Measurements from ENCODE around the gene OR4K13. TPM values are rescaled to one million over a fixed set of nuclear protein-coding genes. Genes with fewer than 3 reads are reported as not detected.

Gene OR4K13
- total RNA-seq, 3 donors from 2014 or later: not detected

DNA sequence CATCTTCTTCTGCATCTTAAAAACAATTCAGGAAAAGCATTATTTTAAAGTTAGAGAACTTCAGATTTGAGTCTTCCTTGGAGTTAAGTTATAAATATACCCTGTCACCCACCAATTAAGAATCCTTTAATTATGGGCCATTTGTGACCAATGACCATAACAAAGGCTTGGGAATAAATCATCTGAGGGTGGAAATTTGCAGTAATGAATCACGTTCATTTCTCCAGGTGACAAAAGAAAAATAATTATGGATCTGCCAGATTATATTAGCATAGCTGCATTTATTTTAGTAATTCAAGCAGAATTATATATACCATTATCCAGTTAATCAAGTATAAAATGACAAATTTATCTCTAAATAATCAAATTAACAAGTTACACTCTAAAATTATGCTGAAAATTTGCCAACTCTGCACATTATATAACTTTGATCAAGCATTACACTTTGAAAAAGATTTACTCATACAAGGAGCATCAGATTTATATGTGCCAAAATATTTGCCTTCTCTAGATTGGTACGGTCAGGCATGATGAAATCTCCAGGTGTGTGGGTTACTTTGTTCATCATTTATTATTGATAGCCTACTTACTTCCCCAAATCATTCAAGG is 16.5 kb downstream of the OR4K13 start, which contains the start of gene OR4K14:
TSS of gene OR4K14 (minus strand) at position 51 of the 609 bp plus-strand sequence. CDS start 4,114 bp downstream, outside the sequence.
- no peak within 1 kb of the TSS for H3K4me3 ChIP-seq
- TF ChIP-seq, protein P1, sequence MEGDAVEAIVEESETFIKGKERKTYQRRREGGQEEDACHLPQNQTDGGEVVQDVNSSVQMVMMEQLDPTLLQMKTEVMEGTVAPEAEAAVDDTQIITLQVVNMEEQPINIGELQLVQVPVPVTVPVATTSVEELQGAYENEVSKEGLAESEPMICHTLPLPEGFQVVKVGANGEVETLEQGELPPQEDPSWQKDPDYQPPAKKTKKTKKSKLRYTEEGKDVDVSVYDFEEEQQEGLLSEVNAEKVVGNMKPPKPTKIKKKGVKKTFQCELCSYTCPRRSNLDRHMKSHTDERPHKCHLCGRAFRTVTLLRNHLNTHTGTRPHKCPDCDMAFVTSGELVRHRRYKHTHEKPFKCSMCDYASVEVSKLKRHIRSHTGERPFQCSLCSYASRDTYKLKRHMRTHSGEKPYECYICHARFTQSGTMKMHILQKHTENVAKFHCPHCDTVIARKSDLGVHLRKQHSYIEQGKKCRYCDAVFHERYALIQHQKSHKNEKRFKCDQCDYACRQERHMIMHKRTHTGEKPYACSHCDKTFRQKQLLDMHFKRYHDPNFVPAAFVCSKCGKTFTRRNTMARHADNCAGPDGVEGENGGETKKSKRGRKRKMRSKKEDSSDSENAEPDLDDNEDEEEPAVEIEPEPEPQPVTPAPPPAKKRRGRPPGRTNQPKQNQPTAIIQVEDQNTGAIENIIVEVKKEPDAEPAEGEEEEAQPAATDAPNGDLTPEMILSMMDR (IDR thresholded peaks at IDR 0.05): no peak
- no peaks in the 10 kb centered on the region for H3K4me1 ChIP-seq (ENCODE audit: low read depth)
- H3K36me3 ChIP-seq (ENCODE audit: low read depth): no peaks in the 10 kb centered on the region
- intact Hi-C loops (cut with DNase I, micrococcal nuclease): no loop called here
- DNase-seq (no peak), ATAC-seq (no peak)
- peaks cover 39% of the 10 kb centered on the region for H3K9me3 ChIP-seq

DNA sequence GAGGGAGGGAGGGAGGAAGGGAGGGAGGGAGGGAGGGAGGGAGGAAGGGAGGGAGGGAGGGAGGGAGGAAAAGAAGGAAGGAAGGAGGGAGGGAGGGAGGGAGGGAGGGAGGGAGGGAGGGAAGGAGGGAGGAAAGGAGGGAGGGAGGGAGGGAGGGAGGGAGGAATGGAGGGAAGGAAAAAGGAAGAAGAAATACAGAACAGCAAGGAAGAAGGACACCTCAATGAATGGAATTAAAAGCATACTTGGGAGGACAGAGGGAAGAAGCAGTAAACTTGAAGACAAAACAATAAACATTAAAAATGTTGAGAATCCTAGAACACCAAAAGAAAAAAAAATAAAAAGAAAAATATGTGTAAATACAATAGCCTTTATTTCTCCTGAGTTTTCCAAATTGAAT is 27.7 kb downstream of the OR4K13 start:
- TF ChIP-seq, protein P1 (IDR thresholded peaks at IDR 0.05): no peak
- no peak for ATAC-seq
- no peaks in the 10 kb centered on the region for H3K36me3 ChIP-seq (ENCODE audit: low read depth)
- H3K4me1 ChIP-seq (ENCODE audit: low read depth): no peaks in the 10 kb centered on the region
- no peak for DNase-seq
- intact Hi-C loops (cut with DNase I, micrococcal nuclease): no loop called here
- H3K9me3 ChIP-seq: peaks cover 27% of the 10 kb centered on the region
- no peak overlapping the region for H3K4me3 ChIP-seq

DNA sequence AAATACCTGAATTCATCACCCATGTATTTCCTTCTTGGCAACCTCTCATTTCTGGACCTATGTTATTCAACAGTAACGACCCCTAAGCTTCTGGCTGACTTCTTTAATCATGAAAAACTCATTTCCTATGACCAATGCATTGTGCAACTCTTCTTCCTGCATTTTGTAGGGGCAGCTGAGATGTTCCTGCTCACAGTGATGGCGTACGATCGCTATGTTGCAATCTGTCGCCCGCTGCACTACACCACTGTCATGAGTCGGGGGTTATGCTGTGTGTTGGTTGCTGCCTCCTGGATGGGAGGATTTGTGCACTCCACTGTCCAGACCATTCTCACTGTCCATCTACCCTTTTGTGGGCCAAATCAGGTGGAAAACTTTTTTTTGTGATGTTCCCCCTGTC is 33.5 kb downstream of the OR4K13 start:
- Histone ChIP-seq H3K36me3 (ENCODE audit: low read depth) (no peaks in the 10 kb centered on the region), H3K4me3 (no peak overlapping the region), H3K9me3 (peaks cover 28% of the 10 kb centered on the region), H3K4me1 (ENCODE audit: low read depth) (no peaks in the 10 kb centered on the region)
- intact Hi-C loops (cut with DNase I, micrococcal nuclease): no loop called here
- ATAC-seq (no peak), DNase-seq (no peak)
- TF ChIP-seq, protein P1 (IDR thresholded peaks at IDR 0.05): no peak

DNA sequence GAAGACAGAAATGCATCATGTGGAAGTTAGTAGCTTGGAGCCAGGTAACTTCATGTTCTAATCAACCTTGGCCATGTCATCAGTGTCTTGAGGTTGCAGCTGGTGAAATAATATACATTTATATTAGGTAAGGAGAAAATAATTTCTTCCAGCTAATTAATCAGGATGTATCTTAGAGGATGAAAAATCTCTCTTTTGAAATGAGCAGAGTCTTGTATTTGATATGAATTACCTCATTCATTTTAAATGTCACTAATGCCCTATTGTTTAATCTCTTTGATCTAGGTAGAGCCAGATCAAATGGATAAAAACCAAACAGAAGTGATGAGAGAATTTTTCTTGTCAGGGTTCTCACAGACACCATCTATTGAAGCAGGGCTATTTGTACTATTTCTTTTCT is 34.0 kb downstream of the OR4K13 start, which contains the start of gene OR4Q2:
TSS of gene OR4Q2 (plus strand) at position 301 of the 400 bp plus-strand sequence.
- H3K4me1 ChIP-seq (ENCODE audit: low read depth): no peaks in the 10 kb centered on the region
- TF ChIP-seq, protein P1 (IDR thresholded peaks at IDR 0.05): no peak
- H3K9me3 ChIP-seq: peaks cover 26% of the 10 kb centered on the region
- H3K4me3 ChIP-seq: no peak within 1 kb of the TSS
- no peak for DNase-seq
- intact Hi-C loops (cut with DNase I, micrococcal nuclease): no loop called here
- ATAC-seq: no peak
- H3K36me3 ChIP-seq (ENCODE audit: low read depth): no peaks in the 10 kb centered on the region

DNA sequence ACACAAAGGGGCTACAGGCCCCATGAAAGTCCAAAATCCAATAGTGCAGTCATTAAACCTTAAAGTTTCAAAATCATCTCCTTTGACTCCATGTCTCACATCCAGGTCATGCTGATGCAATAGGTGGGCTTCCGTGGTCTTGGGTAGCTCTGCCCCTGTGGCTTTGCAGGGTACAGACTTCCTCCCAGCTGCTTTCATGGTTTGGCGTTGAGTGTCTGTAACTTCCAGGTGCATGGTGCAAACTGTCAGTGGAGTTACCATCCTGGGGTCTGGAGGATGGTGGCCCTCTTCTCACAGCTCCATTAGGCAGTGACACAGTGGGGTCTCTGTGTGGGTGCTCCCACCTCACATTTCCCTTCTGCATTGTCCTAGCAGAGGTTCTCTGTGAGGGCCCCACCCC is 42.4 kb downstream of the OR4K13 start:
- H3K36me3 ChIP-seq (ENCODE audit: low read depth): no peaks in the 10 kb centered on the region
- intact Hi-C loops (cut with DNase I, micrococcal nuclease): no loop called here
- ATAC-seq (no peak), DNase-seq (no peak)
- TF ChIP-seq, protein P1 (IDR thresholded peaks at IDR 0.05): no peak
- no peaks in the 10 kb centered on the region for H3K4me1 ChIP-seq (ENCODE audit: low read depth)
- H3K9me3 ChIP-seq: peaks cover 41% of the 10 kb centered on the region
- H3K4me3 ChIP-seq: no peak overlapping the region

Other genes starting within 250 kb of the OR4K13 start
- gene OR4N2, start 232.3 kb downstream of the OR4K13 start, total RNA-seq: not detected
- gene OR4K2, start 160.9 kb downstream of the OR4K13 start, total RNA-seq: not detected
- not detected for gene OR4K5, start 115.4 kb downstream of the OR4K13 start, total RNA-seq
- gene OR4K1, start 105.1 kb downstream of the OR4K13 start, total RNA-seq: not detected
- gene OR4K15, start 60.4 kb downstream of the OR4K13 start, total RNA-seq: not detected
- gene OR4Q2, start 33.9 kb downstream of the OR4K13 start, total RNA-seq: not detected
- not detected for gene OR4K14, start 16.7 kb downstream of the OR4K13 start, total RNA-seq
- gene OR4L1, start 24.0 kb upstream of the OR4K13 start, total RNA-seq: not detected
- gene OR4K17, start 74.7 kb upstream of the OR4K13 start, total RNA-seq: not detected
- not detected for gene OR4N5, start 102.8 kb upstream of the OR4K13 start, total RNA-seq
- not detected for gene OR11G2, start 154.9 kb upstream of the OR4K13 start, total RNA-seq
- gene OR11H6, start 187.7 kb upstream of the OR4K13 start, total RNA-seq: not detected
- not detected for gene OR11H7, start 192.9 kb upstream of the OR4K13 start, total RNA-seq
- not detected for gene OR11H4, start 203.2 kb upstream of the OR4K13 start, total RNA-seq

All from mucosa of descending colon (tissue), 3 donors.